Transverse colon (tissue), 4 donors: ENCODE data around the gene DNAJA2.

Source experiments
- EP300 ChIP-seq: sonication (generic); formaldehyde crosslinking; IDR thresholded peaks from one replicate; pipeline ENCODE4 v1.6.1; 2017; ENCODE audit warnings: antibody characterized with exemption, low read depth
- POLR2A ChIP-seq: fragments of 450-650 bp; IDR thresholded peaks from one replicate; pipeline ENCODE4 v1.6.1; 2016; ENCODE audit warnings: antibody characterized with exemption, mild to moderate bottlenecking, moderate library complexity
- POLR2AphosphoS5 ChIP-seq, 3 donors: sonication (generic); formaldehyde crosslinking; IDR thresholded peaks; one replicate each; pipeline ENCODE4 v1.6.1; 2016; ENCODE audit warnings: antibody characterized with exemption in 3 of 3
- TF ChIP-seq, protein P1 (sequence below), 5 experiments: fragments of 200-600 bp in 3 of 5; fragments of 450-650 bp in 2 of 5; sonication (generic) in 3 of 5; IDR thresholded peaks; 1 replicate in 2 of 5; 2 replicates in 3 of 5; pipeline ENCODE4 v1.5.1; 2016 to 2017; ENCODE audit warnings: antibody characterized with exemption in 5 of 5, inconsistent platforms in 3 of 5, mild to moderate bottlenecking in 2 of 5, moderate library complexity in 1 of 5

GRCh38 chr16:46986438-46986837 is 13.0 kb upstream of the DNAJA2 start:
- TF ChIP-seq POLR2A (no peak), POLR2AphosphoS5 (IDR thresholded peaks at IDR 0.05) (no peak), EP300 (no peak)
- TF ChIP-seq, protein P1, sequence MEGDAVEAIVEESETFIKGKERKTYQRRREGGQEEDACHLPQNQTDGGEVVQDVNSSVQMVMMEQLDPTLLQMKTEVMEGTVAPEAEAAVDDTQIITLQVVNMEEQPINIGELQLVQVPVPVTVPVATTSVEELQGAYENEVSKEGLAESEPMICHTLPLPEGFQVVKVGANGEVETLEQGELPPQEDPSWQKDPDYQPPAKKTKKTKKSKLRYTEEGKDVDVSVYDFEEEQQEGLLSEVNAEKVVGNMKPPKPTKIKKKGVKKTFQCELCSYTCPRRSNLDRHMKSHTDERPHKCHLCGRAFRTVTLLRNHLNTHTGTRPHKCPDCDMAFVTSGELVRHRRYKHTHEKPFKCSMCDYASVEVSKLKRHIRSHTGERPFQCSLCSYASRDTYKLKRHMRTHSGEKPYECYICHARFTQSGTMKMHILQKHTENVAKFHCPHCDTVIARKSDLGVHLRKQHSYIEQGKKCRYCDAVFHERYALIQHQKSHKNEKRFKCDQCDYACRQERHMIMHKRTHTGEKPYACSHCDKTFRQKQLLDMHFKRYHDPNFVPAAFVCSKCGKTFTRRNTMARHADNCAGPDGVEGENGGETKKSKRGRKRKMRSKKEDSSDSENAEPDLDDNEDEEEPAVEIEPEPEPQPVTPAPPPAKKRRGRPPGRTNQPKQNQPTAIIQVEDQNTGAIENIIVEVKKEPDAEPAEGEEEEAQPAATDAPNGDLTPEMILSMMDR (IDR thresholded peaks at IDR 0.05): no peak
